Raji (cell line): ENCODE measurements around the gene JUP.

ENCODE experiments used
- POLR2A ChIP-seq: IDR thresholded peaks from 2 replicates; pipeline ENCODE4 v1.6.1; 2011; ENCODE audit warnings: low read depth, low read length, control low read depth; ENCODE audit not compliant: insufficient read depth

The JUP gene

GRCh38 chr17:41793784-41794539 lies 7.5 kb upstream of the JUP start:
- TF ChIP-seq POLR2A: no peak

GRCh38 chr17:41792845-41793783 lies 6.6 kb upstream of the JUP start:
- TF ChIP-seq POLR2A: no peak

- TF ChIP-seq POLR2A: no peak
These were observed 509 bp upstream of the JUP start for GRCh38 chr17:41787021-41787418.

GRCh38 chr17:41785859-41786226 lies 668 bp downstream of the JUP start:
- no peak for TF ChIP-seq POLR2A

- no peak for TF ChIP-seq POLR2A
These were observed 1.2 kb downstream of the JUP start for GRCh38 chr17:41785091-41785858.

- no peak for TF ChIP-seq POLR2A
These were observed 2.2 kb downstream of the JUP start for GRCh38 chr17:41784207-41784744.

GRCh38 chr17:41782142-41782541 lies 4.4 kb downstream of the JUP start:
- TF ChIP-seq POLR2A: no peak

GRCh38 chr17:41781404-41782110 lies 5.0 kb downstream of the JUP start:
- no peak for TF ChIP-seq POLR2A

- TF ChIP-seq POLR2A: no peak
These were observed 6.6 kb downstream of the JUP start for GRCh38 chr17:41779954-41780353.

GRCh38 chr17:41777574-41778188 lies 8.8 kb downstream of the JUP start:
- no peak for TF ChIP-seq POLR2A

GRCh38 chr17:41777157-41777573 lies 9.3 kb downstream of the JUP start:
- no peak for TF ChIP-seq POLR2A

GRCh38 chr17:41775394-41776226 lies 10.9 kb downstream of the JUP start:
- no peak for TF ChIP-seq POLR2A

- no peak for TF ChIP-seq POLR2A
These were observed 12.7 kb downstream of the JUP start for GRCh38 chr17:41773731-41774193.
